ENCODE measurements around the gene GATA5.

Gene GATA5

DNA sequence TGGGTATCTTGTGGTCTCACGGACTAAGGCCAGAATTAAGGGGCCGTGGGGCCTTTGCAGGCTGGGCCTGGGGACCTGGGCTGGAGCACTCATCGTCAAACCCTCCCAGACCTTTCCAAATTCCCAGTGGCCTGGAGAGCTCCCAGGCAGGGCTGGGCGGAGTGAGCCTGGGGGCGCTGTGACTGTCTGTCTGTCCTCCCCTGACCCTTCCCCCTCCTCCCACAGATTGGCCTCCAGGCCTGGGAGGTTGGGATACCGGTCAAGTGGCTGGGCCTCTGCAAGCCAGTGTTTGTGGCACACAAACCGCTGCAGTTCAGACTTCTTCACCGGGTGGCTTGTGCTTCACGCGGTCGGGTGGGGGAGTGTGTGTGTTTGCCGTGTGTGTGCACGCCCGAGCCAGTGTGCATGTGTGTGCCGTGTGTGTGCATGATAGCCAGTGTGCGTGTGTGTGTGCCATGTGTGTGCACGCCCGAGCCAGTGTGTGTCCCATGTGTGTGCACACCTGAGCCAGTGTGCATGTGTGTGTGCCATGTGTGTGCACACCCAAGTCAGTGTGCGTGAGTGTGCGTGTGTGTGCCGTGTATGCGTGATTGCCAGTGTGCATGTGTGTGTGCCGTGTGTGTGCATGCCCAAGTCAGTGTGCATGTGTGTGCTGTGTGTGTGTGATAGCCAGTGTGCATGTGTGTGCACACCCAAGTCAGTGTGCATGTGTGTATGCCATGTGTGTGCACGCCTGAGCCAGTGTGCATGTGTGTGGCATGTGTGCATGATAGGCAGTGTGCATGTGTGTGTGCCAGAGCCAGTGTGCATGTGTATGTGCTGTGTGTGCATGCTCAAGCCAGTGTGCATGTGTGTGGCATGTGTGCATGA is 54.7 kb downstream of the GATA5 start:
- H3K27ac ChIP-seq (ENCODE audit: extremely low read depth, low read depth, low read length): no peak overlapping the region
- ChIA-PET CTCF (interaction anchor here (0.6 kb wide), 1 partner anchor 22 kb away, joined by 5 read pairs; no protein-coding TSS in a partner anchor), POLR2A (no interaction called here)
- no peak overlapping the region for H3K4me3 ChIP-seq (ENCODE audit: low read depth, low read length)
- no peaks in the 10 kb centered on the region for H3K4me1 ChIP-seq (ENCODE audit: control insufficient read depth, insufficient read depth, low read length)
- H3K9me3 ChIP-seq (ENCODE audit: control insufficient read depth, insufficient read depth, low read depth, low read length): no peaks in the 10 kb centered on the region
- TF ChIP-seq ZNF292 (tag by site-specific recombination; IDR thresholded peaks at IDR 0.05; ENCODE audit: borderline replicate concordance, low read depth) (no peak), ZNF184 (tag by site-specific recombination; IDR thresholded peaks at IDR 0.05) (no peak)
- TF ChIP-seq, protein P1, sequence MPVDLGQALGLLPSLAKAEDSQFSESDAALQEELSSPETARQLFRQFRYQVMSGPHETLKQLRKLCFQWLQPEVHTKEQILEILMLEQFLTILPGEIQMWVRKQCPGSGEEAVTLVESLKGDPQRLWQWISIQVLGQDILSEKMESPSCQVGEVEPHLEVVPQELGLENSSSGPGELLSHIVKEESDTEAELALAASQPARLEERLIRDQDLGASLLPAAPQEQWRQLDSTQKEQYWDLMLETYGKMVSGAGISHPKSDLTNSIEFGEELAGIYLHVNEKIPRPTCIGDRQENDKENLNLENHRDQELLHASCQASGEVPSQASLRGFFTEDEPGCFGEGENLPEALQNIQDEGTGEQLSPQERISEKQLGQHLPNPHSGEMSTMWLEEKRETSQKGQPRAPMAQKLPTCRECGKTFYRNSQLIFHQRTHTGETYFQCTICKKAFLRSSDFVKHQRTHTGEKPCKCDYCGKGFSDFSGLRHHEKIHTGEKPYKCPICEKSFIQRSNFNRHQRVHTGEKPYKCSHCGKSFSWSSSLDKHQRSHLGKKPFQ (tag by site-specific recombination; IDR thresholded peaks at IDR 0.05): peak; percentile 60; the same call in 1 of the 2 replicates
- TF ChIP-seq, protein P2, sequence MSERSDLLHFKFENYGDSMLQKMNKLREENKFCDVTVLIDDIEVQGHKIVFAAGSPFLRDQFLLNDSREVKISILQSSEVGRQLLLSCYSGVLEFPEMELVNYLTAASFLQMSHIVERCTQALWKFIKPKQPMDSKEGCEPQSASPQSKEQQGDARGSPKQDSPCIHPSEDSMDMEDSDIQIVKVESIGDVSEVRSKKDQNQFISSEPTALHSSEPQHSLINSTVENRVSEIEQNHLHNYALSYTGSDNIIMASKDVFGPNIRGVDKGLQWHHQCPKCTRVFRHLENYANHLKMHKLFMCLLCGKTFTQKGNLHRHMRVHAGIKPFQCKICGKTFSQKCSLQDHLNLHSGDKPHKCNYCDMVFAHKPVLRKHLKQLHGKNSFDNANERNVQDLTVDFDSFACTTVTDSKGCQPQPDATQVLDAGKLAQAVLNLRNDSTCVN (tag by site-specific recombination; optimal IDR thresholded peaks at IDR 0.05): peak; percentile 21
- TF ChIP-seq, protein P3, sequence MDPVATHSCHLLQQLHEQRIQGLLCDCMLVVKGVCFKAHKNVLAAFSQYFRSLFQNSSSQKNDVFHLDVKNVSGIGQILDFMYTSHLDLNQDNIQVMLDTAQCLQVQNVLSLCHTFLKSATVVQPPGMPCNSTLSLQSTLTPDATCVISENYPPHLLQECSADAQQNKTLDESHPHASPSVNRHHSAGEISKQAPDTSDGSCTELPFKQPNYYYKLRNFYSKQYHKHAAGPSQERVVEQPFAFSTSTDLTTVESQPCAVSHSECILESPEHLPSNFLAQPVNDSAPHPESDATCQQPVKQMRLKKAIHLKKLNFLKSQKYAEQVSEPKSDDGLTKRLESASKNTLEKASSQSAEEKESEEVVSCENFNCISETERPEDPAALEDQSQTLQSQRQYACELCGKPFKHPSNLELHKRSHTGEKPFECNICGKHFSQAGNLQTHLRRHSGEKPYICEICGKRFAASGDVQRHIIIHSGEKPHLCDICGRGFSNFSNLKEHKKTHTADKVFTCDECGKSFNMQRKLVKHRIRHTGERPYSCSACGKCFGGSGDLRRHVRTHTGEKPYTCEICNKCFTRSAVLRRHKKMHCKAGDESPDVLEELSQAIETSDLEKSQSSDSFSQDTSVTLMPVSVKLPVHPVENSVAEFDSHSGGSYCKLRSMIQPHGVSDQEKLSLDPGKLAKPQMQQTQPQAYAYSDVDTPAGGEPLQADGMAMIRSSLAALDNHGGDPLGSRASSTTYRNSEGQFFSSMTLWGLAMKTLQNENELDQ (tag by site-specific recombination; IDR thresholded peaks at IDR 0.05; ENCODE audit: low read depth): no peak
- TF ChIP-seq, protein P4, sequence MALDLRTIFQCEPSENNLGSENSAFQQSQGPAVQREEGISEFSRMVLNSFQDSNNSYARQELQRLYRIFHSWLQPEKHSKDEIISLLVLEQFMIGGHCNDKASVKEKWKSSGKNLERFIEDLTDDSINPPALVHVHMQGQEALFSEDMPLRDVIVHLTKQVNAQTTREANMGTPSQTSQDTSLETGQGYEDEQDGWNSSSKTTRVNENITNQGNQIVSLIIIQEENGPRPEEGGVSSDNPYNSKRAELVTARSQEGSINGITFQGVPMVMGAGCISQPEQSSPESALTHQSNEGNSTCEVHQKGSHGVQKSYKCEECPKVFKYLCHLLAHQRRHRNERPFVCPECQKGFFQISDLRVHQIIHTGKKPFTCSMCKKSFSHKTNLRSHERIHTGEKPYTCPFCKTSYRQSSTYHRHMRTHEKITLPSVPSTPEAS (tag by site-specific recombination; IDR thresholded peaks at IDR 0.05): peak; percentile 92
- no peaks in the 10 kb centered on the region for H3K36me3 ChIP-seq (ENCODE audit: control insufficient read depth in 2 of 2, insufficient read depth in 1 of 2, low read length in 2 of 2)

DNA sequence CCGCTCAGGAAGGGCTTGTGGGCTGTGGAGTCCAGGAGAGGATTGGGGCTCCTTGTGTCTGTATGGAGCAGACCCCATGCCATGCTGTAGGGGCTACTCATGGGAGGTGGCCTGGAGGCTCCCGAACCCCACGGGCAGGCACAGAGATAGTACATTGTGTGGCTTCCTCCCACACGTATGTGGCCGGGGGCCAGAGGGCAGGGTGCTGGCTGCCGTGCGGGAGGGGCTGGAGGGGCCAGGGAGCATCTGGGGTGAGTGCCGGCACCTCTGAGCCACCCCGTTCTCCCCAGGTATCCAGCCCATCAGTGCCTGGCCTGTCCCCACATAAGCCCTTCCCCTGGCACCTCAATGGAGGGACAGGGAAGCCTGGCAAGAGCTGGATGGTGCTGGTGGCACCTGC is 56.0 kb downstream of the GATA5 start:
- H3K27ac ChIP-seq (ENCODE audit: extremely low read depth, low read depth, low read length): no peak overlapping the region
- no peak overlapping the region for H3K4me3 ChIP-seq (ENCODE audit: low read depth, low read length)
- no peaks in the 10 kb centered on the region for H3K9me3 ChIP-seq (ENCODE audit: control insufficient read depth, insufficient read depth, low read depth, low read length)
- no peaks in the 10 kb centered on the region for H3K4me1 ChIP-seq (ENCODE audit: control insufficient read depth, insufficient read depth, low read length)
- ChIA-PET POLR2A (no interaction called here), CTCF (no interaction called here)
- H3K36me3 ChIP-seq (ENCODE audit: control insufficient read depth in 2 of 2, insufficient read depth in 1 of 2, low read length in 2 of 2): no peaks in the 10 kb centered on the region
- no peak for TF ChIP-seq ZEB2 (tag by site-specific recombination; IDR thresholded peaks at IDR 0.05)
- TF ChIP-seq ZNF112 (tag by site-specific recombination; IDR thresholded peaks at IDR 0.05): no peak
- TF ChIP-seq ZNF366 (tag by site-specific recombination; conservative IDR thresholded peaks at IDR 0.05): no peak
- no peak for TF ChIP-seq ZSCAN16 (tag by site-specific recombination; IDR thresholded peaks at IDR 0.05)
- no peak for TF ChIP-seq ZNF670 (tag by site-specific recombination; IDR thresholded peaks at IDR 0.05; ENCODE audit: low read depth)
- TF ChIP-seq, protein P4 (tag by site-specific recombination; IDR thresholded peaks at IDR 0.05): no peak
- no peak for TF ChIP-seq KLF10 (tag by site-specific recombination; IDR thresholded peaks at IDR 0.05)
- no peak for TF ChIP-seq ZNF426 (tag by site-specific recombination; IDR thresholded peaks at IDR 0.05)

Measured in HEK293 (cell line).